Smooth muscle cell (in vitro differentiated cells): ENCODE measurements around the gene NBR1. TPM values are rescaled to one million over a fixed set of nuclear protein-coding genes. Genes with fewer than 3 reads are reported as not detected.
"Not testable (repeated sequence)": the region's sequence is repeated elsewhere in the genome, so short reads cannot be mapped to it uniquely, and the experiment has no call there.

Experiments
- DNase-seq: peaks from one replicate; lab custom pipeline; 2025; ENCODE audit not compliant: unreplicated experiment; lab: John Stamatoyannopoulos, UW
- H2AFZ ChIP-seq: fragments of 200-600 bp; sonication (generic); 2 replicates; pipeline ENCODE4 v1.6.0; 2016; ENCODE audit warnings: antibody characterized with exemption, low read depth, mild to moderate bottlenecking
- H3F3A ChIP-seq: fragments of 200-600 bp; sonication (generic); 2 replicates; pipeline ENCODE4 v1.6.0; 2017; ENCODE audit warnings: antibody characterized with exemption, low read depth
- H3K27ac ChIP-seq: fragments of 200-600 bp; sonication (generic); 2 replicates; pipeline ENCODE4 v1.5.1; 2016; ENCODE audit warnings: low read depth, mild to moderate bottlenecking
- H3K27me3 ChIP-seq: fragments of 200-600 bp; sonication (generic); 2 replicates; pipeline ENCODE4 v1.6.1; 2016; ENCODE audit warnings: low read depth, mild to moderate bottlenecking
- H3K36me3 ChIP-seq: fragments of 200-600 bp; sonication (generic); 2 replicates; pipeline ENCODE4 v1.5.1; 2016; ENCODE audit warnings: low read depth
- H3K4me1 ChIP-seq: fragments of 200-600 bp; sonication (generic); 2 replicates; pipeline ENCODE4 v1.5.1; 2016; ENCODE audit warnings: low read depth
- H3K4me2 ChIP-seq: fragments of 200-600 bp; sonication (generic); 2 replicates; pipeline ENCODE4 v1.6.0; 2016; ENCODE audit warnings: mild to moderate bottlenecking
- H3K4me3 ChIP-seq: fragments of 200-600 bp; sonication (generic); 2 replicates; pipeline ENCODE4 v1.5.1; 2016; ENCODE audit warnings: mild to moderate bottlenecking
- H3K79me2 ChIP-seq: fragments of 200-600 bp; sonication (generic); 2 replicates; pipeline ENCODE4 v1.6.0; 2016; ENCODE audit warnings: low read depth, mild to moderate bottlenecking
- H3K9ac ChIP-seq: fragments of 200-600 bp; sonication (generic); 2 replicates; pipeline ENCODE4 v1.6.0; 2016; ENCODE audit warnings: low read depth
- H3K9me3 ChIP-seq: fragments of 200-600 bp; sonication (generic); replicated peaks from 2 replicates; pipeline ENCODE4 v1.5.1; 2016; ENCODE audit warnings: low read depth
- H4K20me1 ChIP-seq: fragments of 200-600 bp; sonication (generic); 2 replicates; pipeline ENCODE4 v1.6.0; 2016; ENCODE audit warnings: low read depth
- CTCF ChIP-seq: fragments of 200-600 bp; sonication (generic); IDR thresholded peaks from 2 replicates; pipeline ENCODE4 v1.5.1; 2017; ENCODE audit warnings: borderline replicate concordance, mild to moderate bottlenecking, antibody characterized with exemption; ENCODE audit not compliant: insufficient read depth, poor library complexity, severe bottlenecking
- WGBS: methylation state at CpG from one replicate; pipeline ENCODE4 v1.1.7; 2016; ENCODE audit warnings: low lambda C conversion rate; 5-methylcytosine and 5-hydroxymethylcytosine counted together
- polyA plus RNA-seq: library from polyadenylated mRNA; unstranded; fragments of >200 nt; fragmentation: Nextera tagmentation; extraction: Ambion mirVana; gene quantifications from 2 replicates; pipeline ENCODE4 v1.2.1, GENCODE V29; 2016
- total RNA-seq: library from RNA; depleted of rRNA; stranded (reverse); fragments of >200 nt; gene quantifications from 2 replicates; pipeline ENCODE4 v1.2.3, GENCODE V29; 2014

The NBR1 gene
- total and polyA plus RNA-seq, 2 experiments from 2014 or later = 43.5 to 73.9 TPM

GRCh38 chr17:43193251-43193650, 22.2 kb downstream of the NBR1 start:
- Histone ChIP-seq H3K4me1 (no peaks in the 10 kb centered on the region), H3K4me3 (no peak overlapping the region), H3K9ac (no peak overlapping the region), H4K20me1 (no peaks in the 10 kb centered on the region), H3K27me3 (no peaks in the 10 kb centered on the region), H3K4me2 (no peak overlapping the region), H3F3A (no peaks in the 10 kb centered on the region), H3K27ac (no peak overlapping the region), H3K36me3 (peaks cover 44% of the 10 kb centered on the region), H2AFZ (no peak overlapping the region), H3K9me3 (no peaks in the 10 kb centered on the region), H3K79me2 (no peaks in the 10 kb centered on the region)
- 98% methylated on average over 5 of the region's 5 CpGs for WGBS
- TF ChIP-seq CTCF = no peak
- no peak for DNase-seq

GRCh38 chr17:43199633-43200032, 28.6 kb downstream of the NBR1 start:
- Histone ChIP-seq H3K4me1 (no peaks in the 10 kb centered on the region), H3K9ac (no peak overlapping the region), H3K4me3 (no peak overlapping the region), H3K4me2 (no peak overlapping the region), H3K27me3 (no peaks in the 10 kb centered on the region), H2AFZ (no peak overlapping the region), H3F3A (no peaks in the 10 kb centered on the region), H3K27ac (no peak overlapping the region), H3K79me2 (no peaks in the 10 kb centered on the region), H3K36me3 (peaks cover 32% of the 10 kb centered on the region), H4K20me1 (no peaks in the 10 kb centered on the region), H3K9me3 (no peaks in the 10 kb centered on the region)
- WGBS = 96% methylated on average over 2 of the region's 2 CpGs
- TF ChIP-seq CTCF = no peak
- DNase-seq = no peak

- H4K20me1 ChIP-seq = no peaks in the 10 kb centered on the region
- H3K4me1 ChIP-seq = no peaks in the 10 kb centered on the region
- WGBS = 93% methylated on average over 4 of the region's 4 CpGs
- no peak for TF ChIP-seq CTCF
- no peak overlapping the region for H3K4me2 ChIP-seq
- no peak overlapping the region for H3K4me3 ChIP-seq
- no peak for DNase-seq
- no peaks in the 10 kb centered on the region for H3K9me3 ChIP-seq
- H2AFZ ChIP-seq = no peak overlapping the region
- H3K27me3 ChIP-seq = no peaks in the 10 kb centered on the region
- H3K36me3 ChIP-seq = peaks cover 27% of the 10 kb centered on the region
- H3F3A ChIP-seq = no peaks in the 10 kb centered on the region
- no peaks in the 10 kb centered on the region for H3K79me2 ChIP-seq
- no peak overlapping the region for H3K9ac ChIP-seq
- H3K27ac ChIP-seq = no peak overlapping the region
Measured at GRCh38 chr17:43200127-43200526, 29.1 kb downstream of the NBR1 start.

- DNase-seq, H2AFZ ChIP-seq, H3K4me2 ChIP-seq, H3K27ac ChIP-seq, H3K4me3 ChIP-seq, H3K27me3 ChIP-seq, H3K4me1 ChIP-seq, H4K20me1 ChIP-seq, H3K79me2 ChIP-seq, H3K9me3 ChIP-seq, H3K9ac ChIP-seq, H3F3A ChIP-seq: not testable (repeated sequence)
- peaks cover 17% of the 10 kb centered on the region for H3K36me3 ChIP-seq
- WGBS = 98% methylated on average over 3 of the region's 3 CpGs
Measured at GRCh38 chr17:43203013-43203412, 32.0 kb downstream of the NBR1 start.
